ENCODE results near the gene AKAP7.
"Not testable (repeated sequence)": the region's sequence is repeated elsewhere in the genome, so short reads cannot be mapped to it uniquely, and the experiment has no call there.

The AKAP7 gene

GRCh38 chr6:131135244-131136020 is at the start of gene AKAP7:
TSS of gene AKAP7 (plus strand) at chr6:131135467. CDS start at chr6:131135764, 297 bp downstream.
- DNase-seq (ENCODE audit: low read depth): peak; percentile 44

GRCh38 chr6:131090339-131090738 is 44.9 kb upstream of the AKAP7 start:
- DNase-seq (ENCODE audit: low read depth): not testable (repeated sequence)

GRCh38 chr6:131091944-131092343 is 43.3 kb upstream of the AKAP7 start:
- DNase-seq (ENCODE audit: low read depth): not testable (repeated sequence)

GRCh38 chr6:131093334-131093733 is 41.9 kb upstream of the AKAP7 start:
- no peak for DNase-seq (ENCODE audit: low read depth)

- DNase-seq (ENCODE audit: low read depth): no peak
Observed at GRCh38 chr6:131096786-131097185, 38.5 kb upstream of the AKAP7 start.

GRCh38 chr6:131101911-131102680 is 33.2 kb upstream of the AKAP7 start:
- DNase-seq (ENCODE audit: low read depth): no peak

- DNase-seq (ENCODE audit: low read depth): no peak
Observed at GRCh38 chr6:131103296-131103695, 32.0 kb upstream of the AKAP7 start.

GRCh38 chr6:131103901-131104300 is 31.4 kb upstream of the AKAP7 start:
- DNase-seq (ENCODE audit: low read depth): no peak

- no peak for DNase-seq (ENCODE audit: low read depth)
Observed at GRCh38 chr6:131107151-131107550, 28.1 kb upstream of the AKAP7 start.

- DNase-seq (ENCODE audit: low read depth): no peak
Observed at GRCh38 chr6:131112249-131112648, 23.0 kb upstream of the AKAP7 start.

GRCh38 chr6:131115651-131116050 is 19.6 kb upstream of the AKAP7 start:
- DNase-seq (ENCODE audit: low read depth): no peak

- DNase-seq (ENCODE audit: low read depth): no peak
Observed at GRCh38 chr6:131116321-131116720, 18.9 kb upstream of the AKAP7 start.

GRCh38 chr6:131116755-131117360 is 18.4 kb upstream of the AKAP7 start:
- DNase-seq (ENCODE audit: low read depth): peak; percentile 27

GRCh38 chr6:131117878-131118277 is 17.4 kb upstream of the AKAP7 start:
- no peak for DNase-seq (ENCODE audit: low read depth)

- DNase-seq (ENCODE audit: low read depth): no peak
Observed at GRCh38 chr6:131122007-131122406, 13.3 kb upstream of the AKAP7 start.

- DNase-seq (ENCODE audit: low read depth): no peak
Observed at GRCh38 chr6:131122516-131122915, 12.8 kb upstream of the AKAP7 start.

GRCh38 chr6:131124336-131125071 is 10.8 kb upstream of the AKAP7 start:
- no peak for DNase-seq (ENCODE audit: low read depth)

GRCh38 chr6:131125431-131125830 is 9.8 kb upstream of the AKAP7 start:
- DNase-seq (ENCODE audit: low read depth): no peak

GRCh38 chr6:131129689-131130553 is 5.3 kb upstream of the AKAP7 start:
- DNase-seq (ENCODE audit: low read depth): no peak

- DNase-seq (ENCODE audit: low read depth): no peak
Observed at GRCh38 chr6:131130554-131130940, 4.7 kb upstream of the AKAP7 start.

- no peak for DNase-seq (ENCODE audit: low read depth)
Observed at GRCh38 chr6:131132360-131132759, 2.9 kb upstream of the AKAP7 start.
